ENCODE data around the gene CACTIN.
"Not testable (repeated sequence)": the region's sequence is repeated elsewhere in the genome, so short reads cannot be mapped to it uniquely, and the experiment has no call there.

CACTIN gene

GRCh38 chr19:3626473-3627350 is at the start of gene CACTIN:
Gene CACTIN, minus strand, starts transcription at chr19:3626790. Its CDS starts 28 bp downstream, at chr19:3626762.
- peak; percentile 96 for DNase-seq

GRCh38 chr19:3674784-3675543 is 48.4 kb upstream of the CACTIN start:
- DNase-seq, result no peak

DNA sequence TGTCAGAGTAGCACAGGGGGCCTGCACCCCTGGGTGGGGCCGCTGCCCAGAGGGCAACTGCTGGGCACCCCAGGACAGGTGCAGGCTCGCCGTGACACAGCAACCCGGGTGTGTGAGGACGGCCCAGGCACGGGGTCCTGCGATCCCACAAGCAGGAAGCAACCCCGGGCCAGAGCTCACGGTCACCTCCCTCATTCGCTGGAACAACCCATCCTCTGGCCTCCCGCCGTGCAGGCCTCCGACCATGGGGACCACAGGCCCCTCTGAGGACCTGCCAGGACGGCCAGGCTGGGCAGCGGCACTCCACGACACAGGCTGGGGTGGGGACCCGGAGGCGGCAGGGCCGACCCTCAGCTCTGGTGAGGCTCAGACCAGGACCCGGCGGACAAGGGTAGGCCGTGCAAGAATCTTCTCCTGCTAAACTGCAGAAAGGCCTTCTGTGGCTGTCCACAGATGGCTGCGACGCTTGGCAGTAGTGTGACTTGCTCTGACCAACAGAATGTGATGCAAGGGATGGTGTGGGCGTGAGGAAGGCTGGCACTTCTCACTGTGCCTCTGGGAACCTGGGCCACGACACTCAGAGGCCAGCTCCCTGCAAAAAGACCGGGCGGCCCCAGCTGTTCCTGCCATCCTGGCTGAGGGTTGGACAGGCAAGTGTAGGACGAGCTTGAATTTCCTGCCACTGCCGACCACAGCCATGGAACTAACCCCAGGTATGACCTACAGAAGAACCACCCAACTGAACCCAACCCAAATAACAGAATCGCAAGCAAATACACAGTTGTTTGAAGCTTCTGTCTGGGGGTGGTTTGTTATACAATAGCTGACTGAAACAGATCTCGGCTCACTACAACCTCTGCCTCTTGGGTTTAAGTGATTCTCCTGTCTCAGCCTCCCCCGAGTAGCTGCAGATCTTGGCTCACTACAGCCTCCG is 47.2 kb upstream of the CACTIN start:
- no peak for DNase-seq

DNA sequence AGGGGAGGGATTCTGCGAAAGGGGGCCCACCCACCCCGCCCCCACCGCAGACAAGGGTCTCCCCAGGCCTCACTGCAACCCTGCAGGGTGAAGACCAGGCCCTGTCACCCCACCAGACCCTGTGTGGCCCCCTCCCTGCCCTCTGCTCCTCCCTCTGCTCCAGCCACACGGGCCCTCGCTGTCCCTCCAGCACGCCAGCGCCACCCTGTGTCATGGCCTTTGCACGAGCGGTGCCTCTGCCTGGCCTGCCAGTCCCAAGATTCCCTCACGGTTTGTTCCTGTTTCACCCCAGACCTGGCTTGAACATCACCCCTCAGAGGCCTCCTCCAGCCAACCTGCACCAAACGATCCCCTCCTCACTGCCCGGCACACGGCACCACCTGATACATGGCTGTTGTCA is 46.4 kb upstream of the CACTIN start:
- DNase-seq, result no peak

DNA sequence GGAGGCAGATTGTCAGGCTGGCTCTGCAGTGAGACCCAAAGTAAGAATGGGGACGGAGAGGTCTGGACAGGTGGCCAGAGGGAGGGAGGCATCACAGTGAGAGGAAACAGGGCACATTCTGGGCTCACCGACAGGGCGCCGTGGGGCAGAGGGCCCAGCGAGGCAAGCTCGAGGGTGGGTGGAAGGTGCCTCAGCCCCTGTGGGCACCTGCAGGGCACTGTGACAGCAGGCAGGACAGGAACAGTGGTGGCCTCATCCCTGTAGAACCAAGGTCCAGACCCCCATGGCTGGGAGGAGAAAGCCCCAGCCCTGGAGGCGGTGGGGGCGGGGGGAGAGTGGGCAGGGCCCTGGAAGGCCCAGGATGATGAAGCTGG is 46.0 kb upstream of the CACTIN start:
- DNase-seq, result no peak

- no peak for DNase-seq
These were observed 45.3 kb upstream of the CACTIN start for GRCh38 chr19:3671680-3672574.

- no peak for DNase-seq
These were observed 44.4 kb upstream of the CACTIN start for GRCh38 chr19:3670796-3671679.

GRCh38 chr19:3669947-3670795 is 43.6 kb upstream of the CACTIN start:
- DNase-seq, result no peak

GRCh38 chr19:3669082-3669946 is 42.7 kb upstream of the CACTIN start:
- no peak for DNase-seq

DNA sequence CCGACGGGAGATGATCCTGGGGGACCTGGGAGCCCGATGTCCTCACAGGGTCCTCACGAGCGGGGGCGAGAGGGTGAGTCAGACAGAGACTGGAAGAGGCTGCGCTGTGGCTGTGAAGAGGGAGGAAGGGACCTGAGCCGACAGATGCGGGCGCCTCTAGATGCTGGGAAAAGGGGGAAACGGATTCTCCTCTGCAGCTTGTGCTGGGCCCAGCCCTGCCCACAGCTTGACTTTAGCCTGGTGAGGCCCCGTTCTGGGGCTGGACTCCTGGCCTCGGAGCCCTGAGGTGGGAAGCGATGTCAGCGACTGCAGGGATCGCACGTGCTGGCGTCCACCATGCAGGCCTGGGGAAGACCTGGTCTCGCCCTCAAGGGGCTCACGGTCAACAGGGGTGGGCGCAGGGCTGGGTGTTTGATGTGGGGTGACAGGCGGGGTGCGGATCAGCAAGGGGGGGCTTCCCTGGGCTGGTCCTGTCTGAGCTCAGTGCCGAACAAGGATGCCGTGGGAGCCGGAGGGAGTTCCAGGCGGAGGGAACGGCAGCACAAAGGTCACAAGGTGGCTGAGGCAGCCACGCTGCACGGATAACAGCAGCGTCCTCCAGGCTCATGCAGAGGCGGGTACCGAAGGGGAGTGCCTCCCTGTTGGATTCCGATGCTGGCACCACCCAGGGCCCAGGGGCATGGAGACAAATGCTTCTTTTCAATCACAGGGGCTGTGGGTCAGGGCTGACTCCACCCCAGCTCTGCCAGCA is 41.9 kb upstream of the CACTIN start:
- no peak for DNase-seq

GRCh38 chr19:3667766-3668165 is 41.2 kb upstream of the CACTIN start:
- no peak for DNase-seq

DNA sequence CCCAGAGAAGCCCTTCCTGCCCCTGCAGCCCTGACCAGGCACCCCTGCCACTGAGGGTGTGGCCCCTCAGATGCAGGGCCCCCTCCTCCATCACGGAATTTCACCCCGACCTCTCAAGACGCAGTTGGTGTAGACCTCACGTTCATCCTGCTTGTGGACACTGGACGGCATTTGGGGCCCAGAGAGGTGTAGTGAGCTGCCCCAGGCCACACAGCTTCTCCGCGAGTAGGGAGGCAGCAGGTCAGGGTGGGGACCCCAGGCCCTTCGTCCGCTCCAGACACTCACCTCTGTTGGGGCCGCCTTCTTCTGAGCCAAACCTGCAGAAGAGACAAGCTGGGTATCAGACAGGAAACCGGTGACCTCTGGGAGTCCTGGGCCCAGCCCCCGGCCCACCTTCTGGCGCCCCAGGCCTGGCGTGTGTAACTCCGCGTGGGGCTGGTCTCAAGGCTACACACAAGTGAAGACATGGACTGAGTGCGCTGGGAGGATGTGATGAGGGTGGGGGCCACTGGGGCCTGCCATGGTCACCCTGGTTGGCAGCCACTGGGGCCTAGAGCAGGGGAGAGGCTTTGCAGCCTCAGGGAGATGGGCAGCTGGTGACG is 40.5 kb upstream of the CACTIN start:
- no peak for DNase-seq

DNA sequence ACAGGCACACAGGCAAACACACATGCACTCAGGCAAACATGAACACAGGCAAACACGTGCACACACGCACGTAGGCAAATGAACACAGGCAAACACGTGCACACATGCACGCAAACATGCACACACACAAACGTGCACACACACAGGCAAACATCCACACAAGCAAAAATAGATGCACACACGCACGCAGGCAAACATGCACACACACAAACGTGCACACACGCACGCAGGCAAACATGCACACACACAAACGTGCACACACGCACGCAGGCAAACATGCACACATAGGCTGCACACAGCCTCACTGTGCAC is 39.9 kb upstream of the CACTIN start:
- not testable (repeated sequence) for DNase-seq

GRCh38 chr19:3665681-3666544 is 39.3 kb upstream of the CACTIN start:
- DNase-seq, result no peak

- no peak for DNase-seq
These were observed 38.5 kb upstream of the CACTIN start for GRCh38 chr19:3664879-3665642.

DNA sequence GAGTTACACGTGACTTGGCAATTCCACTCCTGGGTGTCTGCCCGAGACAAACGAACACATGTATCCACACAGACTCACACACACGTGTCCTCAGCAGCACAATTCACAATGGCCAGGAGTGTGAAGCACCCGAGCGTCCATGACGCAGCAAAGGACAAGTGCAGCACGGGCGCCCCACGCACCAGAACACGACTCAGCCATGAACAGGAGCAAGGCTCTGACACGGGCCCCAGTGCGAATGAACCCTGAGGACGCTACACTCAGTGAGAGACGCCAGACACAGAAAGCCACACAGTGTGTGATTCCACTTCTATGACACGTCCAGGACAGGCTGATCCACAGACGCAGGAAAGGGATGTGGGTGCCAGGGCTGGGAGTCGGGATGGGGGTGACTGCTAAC is 37.2 kb upstream of the CACTIN start:
- no peak for DNase-seq

Data from NCI-H2107 (cell line).